Measurements from ENCODE around the gene CNKSR2.

DNA sequence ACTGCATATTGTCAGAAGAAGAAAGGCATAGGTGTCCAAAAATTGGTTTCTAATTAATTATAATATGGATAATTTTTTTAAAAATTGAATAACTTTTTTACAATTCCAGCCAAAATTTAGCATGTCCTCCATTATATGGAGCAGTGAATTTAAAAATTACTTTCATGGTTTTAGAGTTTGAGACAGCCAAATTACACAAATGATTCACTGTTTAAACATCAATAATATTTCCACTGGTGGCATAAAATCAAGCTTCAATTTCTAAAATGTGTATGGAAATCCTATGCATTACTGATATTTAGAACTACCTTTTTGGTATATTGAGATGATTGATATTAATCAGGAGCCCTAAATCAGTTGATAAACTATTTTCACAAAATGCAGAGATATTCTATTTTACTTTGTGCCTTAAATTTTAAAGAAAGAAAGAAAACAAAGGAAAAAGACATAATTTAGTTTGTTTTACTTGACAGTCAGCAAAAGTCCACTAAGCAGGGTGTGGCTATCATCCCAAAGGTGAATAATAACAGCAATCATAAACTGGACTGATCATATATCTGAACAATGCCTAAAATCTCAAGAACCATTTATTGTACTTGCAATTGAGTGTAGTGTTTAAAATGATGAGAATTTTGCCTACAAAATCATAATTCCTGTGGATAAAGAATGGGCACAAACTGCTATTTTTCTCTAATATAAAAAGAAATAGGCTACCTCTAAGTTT, 249.7 kb downstream of the CNKSR2 start:
- no peak for TF ChIP-seq ELF4 (CRISPR knock-in tag; IDR thresholded peaks at IDR 0.05; ENCODE audit: low read depth)
- TF ChIP-seq, protein P1, sequence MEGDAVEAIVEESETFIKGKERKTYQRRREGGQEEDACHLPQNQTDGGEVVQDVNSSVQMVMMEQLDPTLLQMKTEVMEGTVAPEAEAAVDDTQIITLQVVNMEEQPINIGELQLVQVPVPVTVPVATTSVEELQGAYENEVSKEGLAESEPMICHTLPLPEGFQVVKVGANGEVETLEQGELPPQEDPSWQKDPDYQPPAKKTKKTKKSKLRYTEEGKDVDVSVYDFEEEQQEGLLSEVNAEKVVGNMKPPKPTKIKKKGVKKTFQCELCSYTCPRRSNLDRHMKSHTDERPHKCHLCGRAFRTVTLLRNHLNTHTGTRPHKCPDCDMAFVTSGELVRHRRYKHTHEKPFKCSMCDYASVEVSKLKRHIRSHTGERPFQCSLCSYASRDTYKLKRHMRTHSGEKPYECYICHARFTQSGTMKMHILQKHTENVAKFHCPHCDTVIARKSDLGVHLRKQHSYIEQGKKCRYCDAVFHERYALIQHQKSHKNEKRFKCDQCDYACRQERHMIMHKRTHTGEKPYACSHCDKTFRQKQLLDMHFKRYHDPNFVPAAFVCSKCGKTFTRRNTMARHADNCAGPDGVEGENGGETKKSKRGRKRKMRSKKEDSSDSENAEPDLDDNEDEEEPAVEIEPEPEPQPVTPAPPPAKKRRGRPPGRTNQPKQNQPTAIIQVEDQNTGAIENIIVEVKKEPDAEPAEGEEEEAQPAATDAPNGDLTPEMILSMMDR (IDR thresholded peaks at IDR 0.05), result no peak
- no peak for TF ChIP-seq USF2 (CRISPR knock-in tag; IDR thresholded peaks at IDR 0.05)
- TF ChIP-seq JUN (CRISPR knock-in tag; IDR thresholded peaks at IDR 0.05), result no peak
- no peak for TF ChIP-seq ZNF121 (CRISPR knock-in tag; IDR thresholded peaks at IDR 0.05)
- TF ChIP-seq ZNF425 (CRISPR knock-in tag; conservative IDR thresholded peaks at IDR 0.05), result no peak

Measured in WTC11 (cell line).